ENCODE measurements around the gene CDH16.

CDH16 gene

GRCh38 chr16:66913711-66914110 is 5.0 kb downstream of the CDH16 start:
- TF ChIP-seq CTCF (conservative IDR thresholded peaks at IDR 0.05) (no peak), ZFX (IDR thresholded peaks at IDR 0.05) (no peak)
- H3K27ac ChIP-seq: no peak overlapping the region

- H3K27ac ChIP-seq: no peak overlapping the region
- TF ChIP-seq CTCF (conservative IDR thresholded peaks at IDR 0.05): no peak
- TF ChIP-seq ZFX (IDR thresholded peaks at IDR 0.05): no peak
Measured at GRCh38 chr16:66913081-66913480, 5.6 kb downstream of the CDH16 start.

- no peak overlapping the region for H3K27ac ChIP-seq
- TF ChIP-seq CTCF (conservative IDR thresholded peaks at IDR 0.05): no peak
- TF ChIP-seq ZFX (IDR thresholded peaks at IDR 0.05): no peak
Measured at GRCh38 chr16:66911801-66912200, 6.9 kb downstream of the CDH16 start.

GRCh38 chr16:66911112-66911511 is 7.6 kb downstream of the CDH16 start:
- no peak overlapping the region for H3K27ac ChIP-seq
- TF ChIP-seq ZFX (IDR thresholded peaks at IDR 0.05) (no peak), CTCF (conservative IDR thresholded peaks at IDR 0.05) (no peak)

- TF ChIP-seq ZFX (IDR thresholded peaks at IDR 0.05) (no peak), CTCF (conservative IDR thresholded peaks at IDR 0.05) (no peak)
- no peak overlapping the region for H3K27ac ChIP-seq
Measured at GRCh38 chr16:66910175-66910940, 8.3 kb downstream of the CDH16 start.

GRCh38 chr16:66908762-66909559 is 9.7 kb downstream of the CDH16 start:
- no peak overlapping the region for H3K27ac ChIP-seq
- no peak for TF ChIP-seq ZFX (IDR thresholded peaks at IDR 0.05)
- TF ChIP-seq CTCF (conservative IDR thresholded peaks at IDR 0.05): no peak

- no peak overlapping the region for H3K27ac ChIP-seq
- TF ChIP-seq ZFX (IDR thresholded peaks at IDR 0.05) (no peak), CTCF (conservative IDR thresholded peaks at IDR 0.05) (no peak)
Measured at GRCh38 chr16:66908116-66908515, 10.6 kb downstream of the CDH16 start.
